HEK293T (cell line): Measurements from ENCODE around the gene OXNAD1.

Experiments used
- CTCF ChIA-PET: fragments of 350-600 bp; formaldehyde crosslinking; extraction: SDS; loops from one replicate; lab custom pipeline; 2021; ENCODE audit warnings: antibody characterized with exemption, inconsistent platforms; lab: Yijun Ruan, JAX
- POLR2A ChIA-PET: fragments of 350-600 bp; formaldehyde crosslinking; extraction: SDS; loops from one replicate; lab custom pipeline; 2020; ENCODE audit warnings: antibody characterized with exemption, inconsistent platforms; lab: Yijun Ruan, JAX
- DNase-seq: peaks from one replicate; pipeline ENCODE4 v3.0.0; 2012; ENCODE audit warnings: mixed read lengths; ENCODE audit errors: extremely low spot score
- ARNT ChIP-seq: fragments of 450-650 bp; IDR thresholded peaks from 2 replicates; pipeline ENCODE4 v1.6.1; 2017; ENCODE audit warnings: mild to moderate bottlenecking
- BHLHE40 ChIP-seq: fragments of 450-650 bp; IDR thresholded peaks from 2 replicates; pipeline ENCODE4 v1.6.1; 2016; ENCODE audit warnings: mild to moderate bottlenecking, moderate library complexity, borderline replicate concordance
- CTBP1 ChIP-seq: fragments of 450-650 bp; IDR thresholded peaks from 2 replicates; pipeline ENCODE4 v1.6.1; 2016; ENCODE audit warnings: borderline replicate concordance
- ELF4 ChIP-seq: fragments of 450-650 bp; IDR thresholded peaks from 2 replicates; pipeline ENCODE4 v1.6.1; 2017; ENCODE audit warnings: antibody characterized with exemption
- FOXA1 ChIP-seq: fragments of 450-650 bp; IDR thresholded peaks from 2 replicates; pipeline ENCODE4 v1.6.1; 2016; ENCODE audit warnings: mild to moderate bottlenecking
- FOXK2 ChIP-seq: fragments of 450-650 bp; IDR thresholded peaks from 2 replicates; pipeline ENCODE4 v1.6.1; 2016; ENCODE audit warnings: mild to moderate bottlenecking
- FOXM1 ChIP-seq: fragments of 450-650 bp; IDR thresholded peaks from 2 replicates; pipeline ENCODE4 v1.6.1; 2017; ENCODE audit warnings: mild to moderate bottlenecking, borderline replicate concordance
- HDGF ChIP-seq: fragments of 450-650 bp; IDR thresholded peaks from 2 replicates; pipeline ENCODE4 v1.6.1; 2017; ENCODE audit warnings: antibody characterized with exemption, borderline replicate concordance
- L3MBTL2 ChIP-seq: fragments of 450-650 bp; conservative IDR thresholded peaks from 2 replicates; pipeline ENCODE4 v1.6.1; 2016; ENCODE audit warnings: mild to moderate bottlenecking
- LEF1 ChIP-seq: fragments of 450-650 bp; IDR thresholded peaks from 2 replicates; pipeline ENCODE4 v1.6.1; 2017; ENCODE audit warnings: mild to moderate bottlenecking, borderline replicate concordance
- NFRKB ChIP-seq: fragments of 450-650 bp; IDR thresholded peaks from 2 replicates; pipeline ENCODE4 v1.6.1; 2016; ENCODE audit warnings: mild to moderate bottlenecking, moderate library complexity
- SP1 ChIP-seq: fragments of 450-650 bp; IDR thresholded peaks from 2 replicates; pipeline ENCODE4 v1.6.1; 2017
- SUZ12 ChIP-seq: fragments of 450-650 bp; IDR thresholded peaks from 2 replicates; pipeline ENCODE4 v1.6.1; 2016; ENCODE audit warnings: mild to moderate bottlenecking
- TARDBP ChIP-seq: fragments of 450-650 bp; IDR thresholded peaks from 2 replicates; pipeline ENCODE4 v1.6.1; 2016
- ZNF384 ChIP-seq: fragments of 450-650 bp; IDR thresholded peaks from 2 replicates; pipeline ENCODE4 v1.6.1; 2016
- TF ChIP-seq, protein P1 (sequence below): fragments of 450-650 bp; IDR thresholded peaks from 2 replicates; pipeline ENCODE4 v1.6.1; 2016

The OXNAD1 gene

DNA sequence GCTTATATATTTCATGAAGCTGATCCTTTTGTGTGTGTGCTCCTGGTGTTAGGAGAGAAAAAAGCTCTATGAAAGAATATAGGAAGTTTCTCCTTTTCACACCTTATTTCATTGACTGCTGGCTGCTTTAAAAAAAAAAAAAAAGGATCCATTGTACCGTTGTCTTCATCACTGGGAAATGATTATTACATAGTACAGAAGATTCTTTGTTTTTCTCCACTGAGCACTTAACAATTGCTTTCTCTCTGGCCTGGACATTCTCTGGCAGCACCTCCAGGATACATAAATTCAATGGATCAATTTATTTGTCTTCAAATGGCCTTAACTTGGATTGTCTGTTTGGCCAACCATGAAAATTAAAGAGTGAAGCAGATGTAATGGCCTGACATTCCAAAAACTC is 37.4 kb upstream of the OXNAD1 start:
- DNase-seq: no peak
- POLR2A ChIA-PET: no interaction called here
- CTCF ChIA-PET: no interaction called here
- TF ChIP-seq SP1 (no peak), ZNF384 (no peak), CTBP1 (no peak), NFRKB (no peak), L3MBTL2 (no peak), HDGF (no peak)

DNA sequence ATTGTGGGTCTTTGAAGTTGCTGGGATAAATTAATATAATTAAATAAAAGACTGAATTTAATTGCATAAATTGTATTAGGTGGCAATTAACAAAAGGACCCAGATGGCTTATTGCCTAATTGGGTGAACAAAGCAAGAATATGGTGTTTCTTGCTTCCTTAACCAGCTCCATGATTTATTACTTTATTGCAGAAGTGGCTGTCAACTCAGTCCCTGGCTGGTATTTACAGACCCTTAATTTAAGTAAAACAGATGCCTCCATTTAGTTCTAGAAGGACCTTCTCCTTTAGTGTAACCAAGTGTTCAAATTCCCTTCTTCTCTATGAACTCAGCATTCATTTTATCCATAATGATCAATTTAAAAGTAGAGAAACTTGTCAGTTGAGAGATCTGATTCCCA is 35.3 kb upstream of the OXNAD1 start:
- POLR2A ChIA-PET: no interaction called here
- TF ChIP-seq ZNF384 (no peak), FOXA1 (no peak), LEF1 (no peak), TARDBP (no peak), FOXM1 (no peak), CTBP1 (no peak), ELF4 (no peak), FOXK2 (no peak), SUZ12 (no peak), BHLHE40 (no peak), NFRKB (no peak), L3MBTL2 (no peak)
- CTCF ChIA-PET: no interaction called here
- no peak for DNase-seq

DNA sequence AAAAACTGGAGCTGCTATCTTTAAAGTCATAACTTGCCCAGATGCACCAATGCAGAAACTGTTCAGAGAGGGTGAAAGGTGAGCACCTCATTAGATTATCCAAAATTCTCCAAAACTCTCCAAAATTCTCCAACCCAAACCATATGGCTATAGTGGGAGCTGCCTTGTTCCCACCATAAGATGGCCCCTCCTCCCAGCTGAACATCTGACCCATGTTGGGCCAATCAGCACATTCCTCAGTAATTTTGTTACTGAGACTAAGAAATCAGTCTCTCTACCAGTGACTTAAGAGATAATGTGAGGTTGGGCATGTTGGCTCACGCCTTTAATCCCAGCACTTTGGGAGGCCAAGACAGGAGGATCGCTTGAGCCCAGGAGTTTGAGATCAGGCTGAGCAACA is 33.0 kb upstream of the OXNAD1 start:
- DNase-seq: no peak
- ChIA-PET POLR2A (no interaction called here), CTCF (interaction anchor here (0.7 kb wide), 1 partner anchor 10 kb away, joined by 3 read pairs; no protein-coding TSS in a partner anchor)
- TF ChIP-seq ELF4 (no peak), FOXA1 (no peak), NFRKB (no peak), TARDBP (no peak), ARNT (no peak)

DNA sequence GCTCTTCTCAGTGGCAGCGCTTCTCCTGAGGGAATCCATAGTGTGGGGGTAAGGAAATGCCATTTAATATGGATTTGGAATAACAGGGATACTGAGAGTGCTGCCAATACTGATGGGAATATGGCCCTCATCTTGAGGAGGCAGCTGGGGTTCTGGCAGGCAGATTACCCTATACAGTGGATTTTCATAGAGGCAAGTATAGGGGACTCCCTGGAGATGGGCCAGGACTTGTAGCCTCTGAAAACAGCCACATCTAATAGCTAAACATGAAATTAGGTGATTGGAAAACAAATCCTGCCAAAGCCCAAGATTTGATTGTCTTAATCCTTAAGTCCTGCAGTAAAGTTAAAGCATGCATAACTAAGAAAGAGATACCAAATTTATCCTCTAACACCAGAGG is 31.2 kb upstream of the OXNAD1 start:
- TF ChIP-seq SP1: no peak
- no peak for TF ChIP-seq NFRKB
- TF ChIP-seq FOXK2: no peak
- TF ChIP-seq TARDBP: no peak
- TF ChIP-seq FOXA1: no peak
- no peak for TF ChIP-seq FOXM1
- no peak for TF ChIP-seq BHLHE40
- no peak for TF ChIP-seq ARNT
- no peak for TF ChIP-seq ZNF384
- no peak for TF ChIP-seq HDGF
- no peak for TF ChIP-seq ELF4
- TF ChIP-seq L3MBTL2: no peak
- TF ChIP-seq LEF1: no peak
- TF ChIP-seq, protein P1, sequence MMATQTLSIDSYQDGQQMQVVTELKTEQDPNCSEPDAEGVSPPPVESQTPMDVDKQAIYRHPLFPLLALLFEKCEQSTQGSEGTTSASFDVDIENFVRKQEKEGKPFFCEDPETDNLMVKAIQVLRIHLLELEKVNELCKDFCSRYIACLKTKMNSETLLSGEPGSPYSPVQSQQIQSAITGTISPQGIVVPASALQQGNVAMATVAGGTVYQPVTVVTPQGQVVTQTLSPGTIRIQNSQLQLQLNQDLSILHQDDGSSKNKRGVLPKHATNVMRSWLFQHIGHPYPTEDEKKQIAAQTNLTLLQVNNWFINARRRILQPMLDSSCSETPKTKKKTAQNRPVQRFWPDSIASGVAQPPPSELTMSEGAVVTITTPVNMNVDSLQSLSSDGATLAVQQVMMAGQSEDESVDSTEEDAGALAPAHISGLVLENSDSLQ: no peak
- no peak for TF ChIP-seq CTBP1
- TF ChIP-seq SUZ12: no peak
- ChIA-PET CTCF (interaction anchor here (0.6 kb wide), 1 partner anchor 206 kb away, joined by 3 read pairs; no protein-coding TSS in a partner anchor), POLR2A (no interaction called here)

DNA sequence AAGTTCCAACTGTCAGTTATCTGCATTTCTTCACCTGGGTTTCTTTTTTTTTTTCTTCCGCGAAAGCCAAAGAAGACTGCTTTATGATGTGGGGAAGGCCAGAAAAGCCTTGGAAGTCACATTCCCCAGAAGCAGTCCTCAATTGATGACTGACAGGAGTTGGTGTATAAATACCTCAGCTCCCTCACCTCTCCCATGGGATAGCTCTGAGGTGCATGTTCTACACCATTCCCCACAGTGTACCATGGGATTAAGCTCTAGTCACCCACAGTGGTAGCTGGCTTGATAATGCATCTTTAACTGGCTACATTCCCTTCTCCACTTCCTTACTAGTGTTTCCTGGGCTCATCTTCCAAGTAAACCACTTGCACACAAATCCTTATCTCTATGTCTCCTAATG is 30.7 kb upstream of the OXNAD1 start:
- ChIA-PET POLR2A (no interaction called here), CTCF (no interaction called here)
- DNase-seq: no peak
- TF ChIP-seq TARDBP (no peak), CTBP1 (no peak)

More for the DNA sequence above, 31.2 kb upstream of the OXNAD1 start:
- no peak for DNase-seq

DNA sequence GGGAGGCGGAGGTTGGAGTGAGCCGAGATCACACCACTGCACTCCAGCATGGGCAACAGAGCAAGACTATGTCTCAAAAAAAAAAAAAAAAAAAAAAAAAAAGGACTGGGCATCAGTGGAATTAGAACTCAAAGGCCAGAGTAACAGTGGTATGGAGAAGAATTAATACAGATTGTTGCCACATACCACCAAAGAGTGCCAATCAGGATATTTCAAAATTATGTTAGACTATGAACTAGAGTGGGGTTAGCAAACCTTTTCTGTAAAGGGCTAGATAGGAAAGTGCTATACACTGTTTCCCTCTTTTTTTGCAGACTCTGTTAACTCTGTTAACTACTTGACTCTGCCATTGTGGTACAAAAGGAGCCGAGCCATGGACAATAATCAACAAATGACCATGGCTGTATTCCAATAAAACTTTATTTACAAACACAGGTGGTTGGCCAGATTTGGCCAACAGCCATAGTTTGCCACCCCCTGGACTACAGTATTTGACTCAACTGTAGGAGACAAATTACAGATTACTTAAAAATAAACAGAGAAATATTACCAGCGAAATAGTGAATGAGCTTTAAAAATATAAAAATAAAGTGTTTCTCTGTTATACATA is 28.9 kb upstream of the OXNAD1 start:
- TF ChIP-seq ZNF384 (no peak), ELF4 (no peak), HDGF (no peak), BHLHE40 (no peak), NFRKB (no peak), FOXM1 (no peak)
- TF ChIP-seq, protein P1: no peak
- CTCF ChIA-PET: no interaction called here
- POLR2A ChIA-PET: no interaction called here
- DNase-seq: no peak

DNA sequence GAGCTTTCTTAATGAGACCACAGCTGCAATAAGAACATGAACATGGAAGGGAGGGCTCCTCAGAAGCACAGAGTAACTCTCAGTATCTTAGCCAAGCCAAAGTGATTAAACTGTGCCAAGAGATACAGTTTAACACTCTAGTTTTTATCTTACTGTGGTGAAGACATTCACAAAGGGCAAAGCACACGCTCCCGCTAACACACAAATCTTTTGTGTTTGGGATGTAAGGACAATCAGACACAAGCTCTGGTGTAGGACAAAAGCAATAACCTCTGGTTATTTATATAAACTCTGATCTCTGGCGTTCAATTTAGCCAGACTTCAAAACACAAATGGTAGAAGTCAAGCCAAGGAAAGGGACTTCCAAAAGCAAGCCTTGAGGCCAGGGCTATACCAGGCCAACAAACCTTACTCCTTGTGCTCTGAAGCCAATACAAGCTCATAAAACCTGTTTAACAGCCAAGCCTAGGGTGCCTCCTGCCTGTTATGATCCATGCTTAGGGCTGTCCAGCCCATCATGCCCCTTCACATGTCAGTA is 28.1 kb upstream of the OXNAD1 start:
- ChIA-PET POLR2A (no interaction called here), CTCF (interaction anchor here (0.6 kb wide), 1 partner anchor 11 kb away, joined by 3 read pairs; no protein-coding TSS in a partner anchor)
- no peak for DNase-seq
- TF ChIP-seq ARNT (no peak), FOXK2 (no peak), SP1 (no peak), NFRKB (no peak), FOXA1 (no peak), LEF1 (no peak), ZNF384 (no peak), BHLHE40 (no peak), SUZ12 (no peak), HDGF (no peak), FOXM1 (no peak), L3MBTL2 (no peak), TARDBP (no peak)
- TF ChIP-seq, protein P1: no peak
